ENCODE data around the gene GCLC.

DNA sequence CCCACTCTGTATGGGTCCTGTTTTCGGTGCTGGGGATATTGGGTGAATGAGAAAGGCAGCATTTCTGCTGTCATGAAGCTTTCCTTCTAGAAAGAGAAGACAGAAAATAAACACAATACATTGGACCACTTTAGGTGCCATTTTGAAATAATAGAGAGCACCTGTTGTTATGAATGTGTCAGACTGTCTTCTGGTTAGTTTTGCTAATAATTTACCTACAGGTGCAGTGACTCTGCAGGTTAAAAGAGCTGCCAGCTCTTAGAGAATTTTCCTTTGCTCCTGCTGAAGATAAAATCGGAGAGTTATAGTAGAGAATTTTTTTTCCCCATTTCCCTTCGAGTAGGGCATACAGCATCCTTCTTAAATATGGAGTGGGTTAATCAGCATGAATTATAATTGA lies 21.9 kb upstream of the GCLC start:
- TF ChIP-seq SETDB1 (IDR thresholded peaks at IDR 0.05; ENCODE audit: insufficient read length, low read length) = no peak
- no peak for TF ChIP-seq ZBTB1 (tag by site-specific recombination; IDR thresholded peaks at IDR 0.05)
